GM21786 (cell line): Measurements from ENCODE around the gene NID2.

Experiments used
- ATAC-seq: cut with Tn5 transposase; IDR thresholded peaks from one replicate; pipeline ENCODE4 v1.9.1; 2021; ENCODE audit not compliant: unreplicated experiment

NID2 gene

GRCh38 chr14:52068615-52069306 is at the start of gene NID2:
NID2 (minus strand) TSS chr14:52069059; CDS start chr14:52068994, 65 bp downstream.
- ATAC-seq, result no peak

GRCh38 chr14:52117111-52117832 is 48.4 kb upstream of the NID2 start:
- ATAC-seq, result no peak

- ATAC-seq, result no peak
These were observed 46.4 kb upstream of the NID2 start for GRCh38 chr14:52115286-52115685.

- ATAC-seq, result no peak
These were observed 43.6 kb upstream of the NID2 start for GRCh38 chr14:52112336-52113018.

- no peak for ATAC-seq
These were observed 42.7 kb upstream of the NID2 start for GRCh38 chr14:52111583-52111982.

- ATAC-seq, result no peak
These were observed 41.7 kb upstream of the NID2 start for GRCh38 chr14:52110441-52111086.

GRCh38 chr14:52108823-52109222 is 40.0 kb upstream of the NID2 start:
- ATAC-seq, result no peak

GRCh38 chr14:52106840-52107239 is 38.0 kb upstream of the NID2 start:
- ATAC-seq, result no peak

GRCh38 chr14:52103416-52103815 is 34.6 kb upstream of the NID2 start:
- no peak for ATAC-seq

GRCh38 chr14:52095794-52096193 is 26.9 kb upstream of the NID2 start:
- no peak for ATAC-seq

- no peak for ATAC-seq
These were observed 26.5 kb upstream of the NID2 start for GRCh38 chr14:52095336-52095735.

- no peak for ATAC-seq
These were observed 25.9 kb upstream of the NID2 start for GRCh38 chr14:52094546-52095271.

GRCh38 chr14:52091928-52092327 is 23.1 kb upstream of the NID2 start:
- ATAC-seq, result no peak

- no peak for ATAC-seq
These were observed 22.1 kb upstream of the NID2 start for GRCh38 chr14:52090936-52091335.

GRCh38 chr14:52089218-52089617 is 20.4 kb upstream of the NID2 start:
- no peak for ATAC-seq

GRCh38 chr14:52086711-52087110 is 17.9 kb upstream of the NID2 start:
- no peak for ATAC-seq

- ATAC-seq, result no peak
These were observed 14.0 kb upstream of the NID2 start for GRCh38 chr14:52082903-52083302.

GRCh38 chr14:52081964-52082363 is 13.1 kb upstream of the NID2 start:
- no peak for ATAC-seq

- ATAC-seq, result no peak
These were observed 12.2 kb upstream of the NID2 start for GRCh38 chr14:52080808-52081755.
